ENCODE measurements around the gene CD59.

Gene CD59

GRCh38 chr11:33701302-33702230 is 34.7 kb downstream of the CD59 start:
- no peak for TF ChIP-seq CTCF (IDR thresholded peaks at IDR 0.05)
- Histone ChIP-seq H3K4me2 (ENCODE audit: low read length) (peak overlapping the region; percentile 69), H3K79me2 (no peaks in the 10 kb centered on the region), H3K27me3 (ENCODE audit: control insufficient read depth, insufficient read depth, low read length) (no peaks in the 10 kb centered on the region), H3K4me1 (peaks cover 10% of the 10 kb centered on the region), H3K36me3 (ENCODE audit: control insufficient read depth, insufficient read depth, low read length) (no peaks in the 10 kb centered on the region), H3K27ac (peak overlapping the region; percentile 85), H3K4me3 (ENCODE audit: low read depth, low read length) (peak overlapping the region; percentile 53), H3K9ac (no peak overlapping the region), H3K9me3 (ENCODE audit: control insufficient read depth, low read length) (no peaks in the 10 kb centered on the region), H2AFZ (peak overlapping the region; percentile 46)

- H3K27me3 ChIP-seq (ENCODE audit: control insufficient read depth, insufficient read depth, low read length) = no peaks in the 10 kb centered on the region
- no peaks in the 10 kb centered on the region for H3K36me3 ChIP-seq (ENCODE audit: control insufficient read depth, insufficient read depth, low read length)
- H3K9ac ChIP-seq = no peak within 1 kb of the TSS
- peaks cover 15% of the 10 kb centered on the region for H3K4me1 ChIP-seq
- peak within 1 kb of the TSS; percentile 53 for H3K4me3 ChIP-seq (ENCODE audit: low read depth, low read length)
- H2AFZ ChIP-seq = peak within 1 kb of the TSS; percentile 46
- TF ChIP-seq CTCF (IDR thresholded peaks at IDR 0.05) = no peak
- H3K4me2 ChIP-seq (ENCODE audit: low read length) = peak within 1 kb of the TSS; percentile 69
- no peaks in the 10 kb centered on the region for H3K9me3 ChIP-seq (ENCODE audit: control insufficient read depth, low read length)
- H3K79me2 ChIP-seq = no peaks in the 10 kb centered on the region
- peak within 1 kb of the TSS; percentile 85 for H3K27ac ChIP-seq
Measured at GRCh38 chr11:33700502-33701271, 35.5 kb downstream of the CD59 start, which contains the start of gene C11orf91. C11orf91 (minus strand) TSS chr11:33700826; CDS start chr11:33700740, 86 bp downstream.

- Histone ChIP-seq H3K27me3 (ENCODE audit: control insufficient read depth, insufficient read depth, low read length) (no peaks in the 10 kb centered on the region), H2AFZ (no peak overlapping the region), H3K27ac (peak overlapping the region; percentile 27), H3K9me3 (ENCODE audit: control insufficient read depth, low read length) (no peaks in the 10 kb centered on the region), H3K36me3 (ENCODE audit: control insufficient read depth, insufficient read depth, low read length) (no peaks in the 10 kb centered on the region), H3K9ac (no peak overlapping the region), H3K4me2 (ENCODE audit: low read length) (no peak overlapping the region), H3K4me3 (ENCODE audit: low read depth, low read length) (no peak overlapping the region), H3K79me2 (no peaks in the 10 kb centered on the region), H3K4me1 (peaks cover 21% of the 10 kb centered on the region)
- no peak for TF ChIP-seq CTCF (IDR thresholded peaks at IDR 0.05)
Measured at GRCh38 chr11:33700063-33700501, 36.1 kb downstream of the CD59 start.

- H3K9ac ChIP-seq = no peak overlapping the region
- H3K4me1 ChIP-seq = peaks cover 25% of the 10 kb centered on the region
- H3K4me3 ChIP-seq (ENCODE audit: low read depth, low read length) = no peak overlapping the region
- no peaks in the 10 kb centered on the region for H3K79me2 ChIP-seq
- H2AFZ ChIP-seq = no peak overlapping the region
- no peaks in the 10 kb centered on the region for H3K27me3 ChIP-seq (ENCODE audit: control insufficient read depth, insufficient read depth, low read length)
- TF ChIP-seq CTCF (IDR thresholded peaks at IDR 0.05) = no peak
- H3K36me3 ChIP-seq (ENCODE audit: control insufficient read depth, insufficient read depth, low read length) = no peaks in the 10 kb centered on the region
- H3K4me2 ChIP-seq (ENCODE audit: low read length) = no peak overlapping the region
- no peaks in the 10 kb centered on the region for H3K9me3 ChIP-seq (ENCODE audit: control insufficient read depth, low read length)
- H3K27ac ChIP-seq = no peak overlapping the region
Measured at GRCh38 chr11:33699515-33700062, 36.6 kb downstream of the CD59 start.

All from parathyroid adenoma (tissue), 2 donors.